RKO (cell line): Measurements from ENCODE around the gene PRRC1.
"Not testable (repeated sequence)": the region's sequence is repeated elsewhere in the genome, so short reads cannot be mapped to it uniquely, and the experiment has no call there.

ENCODE experiments used
- DNase-seq: peaks from one replicate; pipeline ENCODE4 v3.0.0-alpha.2; 2016; ENCODE audit warnings: low spot score

Gene PRRC1

DNA sequence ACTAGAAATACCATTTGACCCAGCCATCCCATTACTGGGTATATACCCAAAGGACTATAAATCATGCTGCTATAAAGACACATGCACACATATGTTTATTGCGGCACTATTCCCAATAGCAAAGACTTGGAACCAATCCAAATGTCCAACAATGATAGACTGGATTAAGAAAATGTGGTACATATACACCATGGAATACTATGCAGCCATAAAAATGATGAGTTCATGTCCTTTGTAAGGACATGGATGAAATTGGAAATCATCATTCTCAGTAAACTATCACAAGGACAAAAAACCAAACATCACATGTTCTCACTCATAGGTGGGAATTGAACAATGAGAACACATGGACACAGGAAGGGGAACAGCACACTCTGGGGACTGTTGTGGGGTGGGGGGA, 27.8 kb downstream of the PRRC1 start:
- DNase-seq: not testable (repeated sequence)

DNA sequence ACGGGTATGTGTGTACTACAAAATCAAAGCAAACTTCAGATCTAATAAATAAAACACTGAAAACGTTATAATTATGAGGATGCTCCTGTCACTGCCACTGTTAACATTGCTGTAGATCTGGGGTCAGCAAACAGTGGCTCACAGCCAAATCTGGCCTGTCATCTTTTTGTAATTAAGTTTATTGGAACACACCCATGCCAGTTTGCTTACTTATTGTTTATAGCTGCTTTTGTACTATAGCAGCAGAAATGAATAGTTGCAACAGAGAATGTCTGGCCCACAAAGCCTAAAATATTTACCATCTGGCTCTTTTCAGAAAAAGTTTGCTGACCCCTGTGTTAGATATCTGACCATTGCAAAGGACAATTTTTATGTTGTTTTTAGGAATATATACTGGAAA, 32.1 kb downstream of the PRRC1 start:
- no peak for DNase-seq

DNA sequence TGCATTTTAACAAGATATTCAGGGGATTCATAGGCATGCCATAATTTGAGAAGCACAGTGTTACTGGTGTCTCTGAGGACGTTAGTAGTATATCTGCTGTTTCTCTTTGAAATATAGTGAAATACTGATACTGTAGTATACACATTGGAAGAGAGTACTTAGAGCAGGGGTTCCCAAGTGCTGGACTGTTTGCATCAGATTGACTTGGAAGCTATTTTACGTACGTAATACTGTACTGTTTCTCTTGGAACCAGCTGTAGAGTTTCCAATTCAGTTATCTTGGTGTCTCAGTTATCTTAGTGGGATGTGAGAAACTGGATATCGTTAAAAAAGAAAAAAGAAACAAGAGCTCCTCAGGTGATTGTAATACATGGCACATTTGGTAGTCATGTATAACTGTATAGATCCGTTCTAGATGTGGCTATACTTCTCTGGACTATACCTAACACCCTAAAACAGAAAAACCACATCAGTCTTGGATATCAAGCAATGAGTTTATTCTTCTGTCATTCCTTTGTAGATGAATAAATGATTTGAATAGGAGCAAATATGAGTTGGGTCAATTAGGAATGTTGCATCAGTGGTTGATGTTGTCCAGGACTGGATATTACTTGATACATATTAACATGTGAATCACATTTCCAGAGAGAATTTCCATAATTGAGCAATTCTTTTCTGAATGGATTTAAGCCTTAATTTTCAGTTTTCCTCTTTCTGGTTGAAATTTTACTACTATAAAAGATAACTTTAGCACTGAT, 33.4 kb downstream of the PRRC1 start:
- DNase-seq: no peak

DNA sequence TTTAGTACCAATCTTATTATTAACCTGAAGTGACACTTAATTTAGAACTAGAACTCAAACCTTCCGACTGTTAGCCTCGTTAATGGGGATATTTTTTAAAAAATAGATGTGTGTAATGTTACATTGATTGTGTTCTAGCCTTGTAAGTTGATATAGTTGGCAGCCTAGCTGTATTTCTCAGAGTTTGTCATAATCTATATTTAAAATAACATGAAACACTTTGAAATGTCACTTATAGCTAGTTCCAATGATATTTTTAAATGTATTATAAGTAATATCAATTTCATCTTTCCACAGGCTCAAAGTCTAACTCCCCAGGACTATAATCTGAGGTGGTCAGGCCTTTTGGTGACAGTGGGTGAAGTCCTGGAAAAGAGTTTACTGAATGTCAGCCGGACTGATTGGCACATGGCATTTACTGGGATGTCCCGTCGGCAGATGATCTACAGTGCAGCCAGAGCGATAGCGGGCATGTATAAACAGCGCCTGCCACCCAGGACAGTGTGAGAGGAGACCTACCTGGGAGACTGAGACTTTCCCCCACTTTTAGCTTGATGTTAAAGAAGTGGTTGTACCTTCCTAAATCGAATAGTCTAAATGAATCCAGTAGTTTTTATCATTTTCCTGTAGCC, 34.1 kb downstream of the PRRC1 start:
- DNase-seq: no peak

DNA sequence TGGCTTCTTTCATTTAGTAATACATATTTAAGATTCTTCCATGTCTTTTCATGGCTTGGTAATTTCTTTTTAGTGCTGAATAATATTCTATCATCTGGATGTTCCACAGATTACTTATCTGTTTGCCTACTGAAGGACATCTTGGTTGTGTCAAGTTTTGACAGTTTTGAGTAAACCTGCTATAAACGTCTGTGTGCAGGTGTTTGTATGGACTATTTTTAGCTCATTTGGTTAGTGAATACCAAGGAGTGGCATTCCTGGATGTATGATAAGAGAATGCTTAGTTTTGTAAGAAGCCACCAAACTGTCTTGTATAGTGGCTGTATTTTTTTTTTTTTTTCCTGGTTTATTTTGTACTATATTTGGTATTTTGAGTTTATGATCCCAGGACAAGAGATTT, 38.4 kb downstream of the PRRC1 start:
- no peak for DNase-seq

DNA sequence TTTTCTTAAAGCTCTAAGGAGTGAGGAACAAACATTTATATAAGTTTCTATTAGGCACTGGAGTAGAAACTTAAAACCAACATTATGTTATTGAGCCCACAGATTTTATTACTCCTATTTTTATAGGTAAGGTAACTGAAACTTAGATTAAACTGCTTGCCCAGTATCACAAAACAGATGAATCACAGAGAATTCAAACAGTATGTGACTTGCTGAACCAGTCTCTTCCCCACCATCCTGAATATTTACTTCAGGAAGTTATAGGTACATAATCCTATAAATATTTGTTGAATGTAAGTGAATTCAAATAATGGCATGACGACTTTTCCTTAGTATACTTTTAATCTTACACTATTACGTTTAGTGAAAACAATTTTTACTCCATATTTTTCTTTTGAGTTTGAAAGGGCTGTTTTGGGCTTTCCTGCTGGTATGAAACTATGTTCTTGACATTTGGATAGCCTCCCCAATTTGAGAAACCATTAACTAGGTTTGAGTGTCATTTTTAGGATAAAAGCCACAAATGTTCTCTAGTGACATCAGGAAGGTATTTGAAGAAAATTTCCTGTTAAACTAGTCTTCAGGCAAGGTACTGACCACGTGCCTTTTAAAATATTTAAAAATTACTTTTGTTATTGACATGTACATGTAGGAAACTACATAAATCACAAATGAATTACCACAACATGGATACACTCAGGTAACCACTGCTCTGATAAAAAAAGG, 39.3 kb downstream of the PRRC1 start:
- no peak for DNase-seq

DNA sequence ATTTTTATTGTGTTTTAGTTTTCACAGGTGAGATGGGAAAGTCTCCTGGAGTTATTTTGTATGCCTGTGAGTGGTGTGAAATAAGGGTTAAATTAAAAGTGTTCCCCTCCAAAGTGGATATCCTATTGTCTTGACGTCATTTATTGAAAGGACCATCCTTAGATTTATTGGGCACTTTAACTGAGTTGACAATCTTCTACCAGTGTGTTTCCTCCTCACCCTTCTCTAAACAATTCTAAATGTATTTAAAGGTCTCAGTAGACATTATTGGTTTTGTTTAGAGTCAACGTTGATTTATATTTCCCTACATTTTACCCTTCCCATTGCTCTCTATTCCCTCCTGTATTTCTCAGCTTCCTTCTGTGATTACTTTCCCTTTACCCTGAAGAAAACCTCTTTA, 40.8 kb downstream of the PRRC1 start:
- no peak for DNase-seq

DNA sequence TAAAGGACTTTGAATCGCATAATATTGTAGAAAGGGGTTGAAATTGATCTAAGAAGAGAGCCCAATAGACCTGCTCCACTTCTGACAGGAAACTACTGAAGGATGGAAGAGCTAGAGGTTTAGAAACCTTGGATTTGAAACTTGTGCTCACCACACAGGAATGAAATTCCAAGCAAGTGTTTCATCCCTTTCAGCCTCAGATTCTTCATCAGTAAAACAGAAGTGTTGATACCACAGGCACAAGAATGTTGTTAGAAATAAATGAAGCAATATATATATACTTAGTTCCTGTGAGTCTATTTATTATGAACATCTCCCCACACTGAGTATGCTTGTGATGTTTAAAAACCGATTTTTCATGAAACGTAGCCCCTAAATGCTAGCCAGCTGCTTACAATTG, 43.8 kb downstream of the PRRC1 start:
- peak; percentile 2 for DNase-seq

DNA sequence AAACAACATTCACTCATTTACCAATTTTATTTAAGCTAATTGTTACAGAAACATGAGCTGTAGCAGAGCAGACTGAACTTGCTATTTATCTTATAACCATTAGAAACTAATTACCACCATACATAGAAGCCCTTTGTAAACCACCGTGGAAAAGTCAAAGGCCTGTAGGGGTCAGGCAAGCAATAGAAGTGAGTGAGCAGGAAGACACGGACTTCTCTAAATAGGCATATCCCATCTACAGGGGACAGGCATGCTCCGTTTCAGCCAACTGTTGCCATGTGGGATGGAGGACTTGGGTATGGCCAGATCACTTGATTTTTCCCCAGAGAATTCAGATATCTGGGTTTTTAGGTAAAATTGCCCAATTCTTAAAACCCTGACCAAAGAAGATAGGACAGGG, 44.8 kb downstream of the PRRC1 start:
- peak; percentile 35 for DNase-seq

DNA sequence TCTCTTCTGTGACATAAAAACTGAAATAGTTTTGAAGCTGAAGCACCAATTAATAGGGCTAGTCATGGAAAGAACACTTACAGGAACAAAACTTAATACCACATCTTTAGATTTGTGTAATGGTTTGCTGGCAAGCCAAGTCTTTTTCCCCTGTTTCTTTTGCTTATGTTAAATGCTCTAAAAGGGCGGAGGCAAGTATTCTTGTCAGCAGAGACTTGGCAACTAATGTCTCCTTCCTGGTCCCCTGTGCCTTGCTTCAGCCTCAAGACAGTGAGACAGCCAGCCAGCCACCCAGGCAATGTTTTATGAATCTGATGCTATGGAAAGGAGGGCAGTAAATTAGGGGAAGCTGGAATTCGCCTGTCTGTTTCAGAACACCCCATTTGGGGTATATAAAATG, 45.7 kb downstream of the PRRC1 start:
- DNase-seq: no peak

DNA sequence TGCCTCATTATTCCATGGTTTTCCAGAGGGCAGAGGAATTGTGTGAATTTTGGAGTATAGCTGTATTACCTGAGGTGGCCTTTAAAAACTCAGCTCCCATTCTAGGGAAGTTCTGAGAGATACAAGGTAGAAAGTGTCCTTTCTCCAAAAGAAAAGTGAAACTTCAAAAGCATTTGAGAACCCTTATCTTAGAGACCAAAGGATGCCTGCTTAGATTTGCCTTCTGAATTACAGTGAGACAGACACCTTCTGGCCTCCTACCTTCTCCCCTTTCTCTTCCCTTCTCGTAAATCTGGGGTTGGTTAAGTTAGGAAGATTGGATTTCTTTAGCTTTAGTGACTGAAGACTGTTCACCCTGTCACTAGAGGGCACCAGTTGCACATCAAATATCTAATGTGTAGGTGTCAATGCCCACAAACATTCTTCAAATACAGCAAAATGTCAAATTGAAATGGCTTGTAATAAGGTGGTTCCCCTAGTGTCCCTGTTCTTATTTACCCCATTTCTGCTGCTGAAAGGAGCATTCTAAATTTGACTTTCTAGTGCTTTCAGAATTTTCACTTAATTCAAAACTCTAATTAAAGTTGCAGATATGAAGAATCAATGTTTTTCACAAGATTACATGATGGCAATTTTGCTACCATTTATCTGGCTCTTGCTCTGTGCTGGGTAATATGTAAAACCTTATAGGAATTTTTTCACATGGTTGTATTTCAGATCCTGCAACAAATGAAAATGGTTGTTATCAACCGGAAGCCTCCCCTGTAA, 46.7 kb downstream of the PRRC1 start:
- peak; percentile 78 for DNase-seq

DNA sequence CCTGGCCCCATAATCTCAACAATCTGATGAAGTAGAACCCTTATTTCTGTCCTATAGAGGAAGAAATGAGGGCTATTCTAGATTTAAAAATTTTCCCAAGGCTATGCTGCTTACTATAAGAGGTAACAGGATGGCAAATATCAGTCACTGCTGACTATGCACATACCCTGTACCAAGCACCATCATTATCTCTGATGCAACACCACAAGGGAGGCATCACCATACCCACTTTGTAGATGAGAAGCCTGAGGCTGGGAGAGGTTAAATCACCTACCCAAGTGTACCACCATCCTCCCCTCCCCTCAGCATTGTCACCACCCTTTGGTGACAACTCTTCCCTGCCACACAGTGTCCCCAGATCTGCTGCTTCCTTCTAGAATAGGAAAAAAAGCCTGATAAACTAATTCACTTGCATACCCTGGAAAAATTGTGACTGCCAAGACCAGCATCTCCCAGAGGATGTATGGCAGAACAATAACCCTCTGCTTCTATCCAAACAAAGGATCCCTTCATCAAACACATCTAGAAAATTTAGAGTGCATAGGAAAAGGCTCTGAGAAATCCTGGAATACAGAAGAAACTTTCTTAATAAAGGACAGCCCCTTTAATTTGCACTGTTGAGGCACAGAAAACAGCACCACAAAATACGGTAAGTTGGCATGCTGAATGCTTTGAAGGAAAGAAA, 48.3 kb downstream of the PRRC1 start:
- DNase-seq: no peak

DNA sequence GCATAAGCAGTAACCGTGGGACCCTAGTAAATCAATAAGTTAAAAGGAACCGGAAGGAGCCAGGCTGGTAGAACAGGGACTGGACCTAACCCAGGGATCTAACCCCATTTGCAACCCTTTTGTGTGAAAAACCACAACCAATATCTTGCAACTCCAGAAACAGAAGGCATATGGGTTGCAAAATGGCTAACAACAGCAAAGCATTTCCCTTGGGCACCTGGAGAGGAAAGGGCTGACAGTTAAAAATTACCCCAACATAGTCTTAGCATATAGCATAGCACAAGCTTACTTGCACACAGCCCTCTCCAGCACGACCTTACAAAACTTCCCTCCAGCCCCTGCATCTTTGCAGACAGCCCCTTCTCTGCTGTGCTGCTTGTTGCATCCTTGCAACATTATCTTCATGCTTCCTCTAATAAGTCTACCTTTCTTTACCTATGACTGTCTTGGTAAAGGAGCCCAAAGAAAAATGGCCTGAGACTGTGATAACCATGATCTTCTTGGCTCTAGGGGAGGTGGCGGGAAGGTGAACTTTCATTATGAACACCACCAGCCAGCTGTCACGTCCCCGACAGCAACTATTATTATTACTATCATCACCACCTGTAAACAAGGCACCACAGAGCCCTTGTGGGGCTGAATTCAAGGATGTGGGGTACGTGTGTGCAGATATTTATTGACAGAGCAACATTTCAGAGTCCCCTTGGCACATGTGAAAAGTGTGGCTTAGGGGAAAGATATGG, 49.8 kb downstream of the PRRC1 start:
- DNase-seq: no peak

DNA sequence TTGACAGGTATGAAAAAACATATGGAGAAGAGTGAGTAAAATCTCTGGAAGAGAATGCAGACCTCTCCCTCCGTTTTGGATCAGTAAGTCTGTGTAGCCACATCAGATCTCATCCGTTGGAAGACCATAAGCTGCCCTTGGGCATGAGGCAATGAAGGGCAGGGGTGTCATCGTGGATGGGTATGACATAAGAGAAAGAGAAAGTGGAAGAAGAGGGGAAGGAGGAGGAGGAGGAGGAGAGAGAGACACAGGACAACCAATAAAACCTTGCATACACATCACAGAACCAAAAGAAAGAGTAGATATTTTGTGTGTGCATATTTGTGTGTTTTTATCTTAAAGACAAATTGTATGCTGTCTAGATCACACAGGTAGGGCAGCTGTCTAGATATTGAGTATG, 50.7 kb downstream of the PRRC1 start:
- DNase-seq: no peak

DNA sequence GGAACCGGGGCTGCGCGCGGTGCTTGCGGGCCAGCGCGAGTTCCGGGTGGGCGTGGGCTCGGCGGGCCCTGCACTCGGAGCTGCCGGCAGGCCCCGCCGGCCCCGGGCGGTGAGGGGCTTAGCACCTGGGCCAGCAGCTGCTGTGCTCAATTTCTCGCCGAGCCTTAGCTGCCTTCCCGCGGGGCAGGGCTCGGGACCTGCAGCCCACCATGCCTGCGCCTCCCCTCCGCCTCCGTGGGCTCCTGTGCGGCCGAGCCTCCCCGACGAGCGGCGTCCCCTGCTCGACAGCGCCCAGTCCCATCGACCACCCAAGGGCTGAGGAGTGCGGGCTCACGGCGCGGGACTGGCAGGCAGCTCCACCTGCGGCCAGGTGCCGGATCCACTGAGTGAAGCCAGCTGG, 52.0 kb downstream of the PRRC1 start:
- not testable (repeated sequence) for DNase-seq

DNA sequence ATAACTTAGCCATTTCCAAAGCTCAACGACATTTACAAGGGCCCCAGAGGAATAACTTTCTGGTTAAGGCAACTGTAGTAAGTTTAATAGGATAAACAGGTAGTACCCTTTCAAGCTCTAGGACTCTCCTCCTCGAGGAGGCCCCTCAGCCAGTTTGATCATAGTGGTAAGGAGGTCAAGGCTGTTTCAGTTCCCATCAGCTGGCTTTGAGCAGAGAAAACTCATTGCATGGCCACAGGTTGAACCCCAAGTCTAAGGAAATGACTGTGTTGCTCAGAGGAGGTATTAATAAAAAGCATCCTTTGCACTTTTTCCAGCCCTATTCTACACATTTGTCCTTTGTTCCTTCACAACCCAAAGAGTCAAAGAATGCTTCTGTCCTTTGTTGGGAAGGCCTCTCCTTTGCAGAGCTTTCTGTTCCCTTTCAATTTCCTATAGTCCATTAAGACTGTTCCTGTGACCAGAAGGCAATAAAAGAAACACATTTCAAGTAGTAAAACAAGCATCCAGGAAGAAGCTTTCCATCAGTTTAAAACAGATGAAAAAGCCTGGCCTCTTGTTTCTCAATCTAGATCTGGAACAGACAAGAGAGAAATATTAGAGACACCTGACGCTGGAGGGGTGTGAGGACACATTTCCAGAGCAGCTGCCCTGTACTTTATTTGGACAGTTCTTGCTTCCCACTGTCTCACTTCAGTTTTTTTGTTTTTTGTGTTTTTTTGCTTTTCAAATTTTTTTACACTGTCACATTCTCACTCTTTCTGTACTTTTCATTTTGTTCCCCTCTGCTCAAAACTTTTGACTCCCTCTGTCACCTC, 54.1 kb downstream of the PRRC1 start:
- DNase-seq: no peak

DNA sequence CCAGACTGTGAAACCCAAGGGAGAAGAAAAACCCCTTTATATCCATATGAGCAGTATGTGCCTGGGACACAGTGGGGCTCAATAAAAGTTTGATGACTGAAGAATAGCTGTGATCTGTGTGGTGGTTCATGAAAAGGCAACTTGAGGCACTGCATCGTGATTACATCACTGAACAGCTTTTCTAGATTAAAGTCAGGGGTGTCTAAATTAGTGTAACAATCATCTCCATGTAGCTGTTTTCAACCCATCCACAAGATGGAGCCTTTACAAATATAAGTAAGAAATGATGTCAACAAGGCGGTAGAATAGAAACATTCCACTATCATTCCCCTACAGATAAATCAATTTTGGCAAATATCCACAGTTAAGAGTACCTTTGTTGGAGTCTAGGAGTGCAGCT, 55.5 kb downstream of the PRRC1 start:
- peak; percentile 3 for DNase-seq

DNA sequence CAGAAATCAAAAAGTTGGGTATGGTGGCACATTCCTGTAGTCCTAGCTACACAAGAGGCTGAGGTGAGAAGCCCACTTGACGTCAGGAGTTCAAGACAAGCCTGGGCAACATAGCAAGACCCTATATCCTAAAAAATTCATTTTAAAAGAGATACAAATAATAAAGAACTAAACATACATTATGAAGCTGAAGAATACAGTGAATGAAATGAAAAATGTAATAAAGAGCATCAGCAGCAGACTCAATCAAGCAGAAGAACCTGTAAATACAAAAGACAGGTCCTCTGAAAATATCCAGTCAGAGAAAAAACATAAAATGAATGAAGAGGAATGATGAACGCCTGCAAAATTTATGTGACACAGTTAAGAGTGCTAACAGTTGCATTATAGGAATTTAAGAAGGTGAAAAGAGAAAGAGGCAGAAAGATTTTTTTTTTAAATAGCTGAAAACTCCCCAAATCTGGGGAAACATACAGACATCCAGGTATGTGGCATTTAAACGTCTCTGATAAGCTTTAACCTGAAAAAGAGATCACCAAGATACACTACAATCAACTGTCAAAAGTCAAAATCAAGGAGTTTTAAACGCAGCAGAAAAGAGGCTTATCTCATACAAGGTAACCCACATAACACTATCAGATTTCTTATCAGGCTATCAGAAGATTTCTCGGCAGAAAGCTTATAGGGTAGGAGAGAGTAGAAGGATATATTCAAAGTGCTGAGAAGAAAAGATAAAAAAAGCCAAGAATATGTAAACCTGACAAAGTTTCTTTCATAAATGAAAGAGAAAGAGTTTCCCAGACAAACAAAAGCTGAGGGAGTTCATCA, 57.6 kb downstream of the PRRC1 start:
- DNase-seq: no peak

DNA sequence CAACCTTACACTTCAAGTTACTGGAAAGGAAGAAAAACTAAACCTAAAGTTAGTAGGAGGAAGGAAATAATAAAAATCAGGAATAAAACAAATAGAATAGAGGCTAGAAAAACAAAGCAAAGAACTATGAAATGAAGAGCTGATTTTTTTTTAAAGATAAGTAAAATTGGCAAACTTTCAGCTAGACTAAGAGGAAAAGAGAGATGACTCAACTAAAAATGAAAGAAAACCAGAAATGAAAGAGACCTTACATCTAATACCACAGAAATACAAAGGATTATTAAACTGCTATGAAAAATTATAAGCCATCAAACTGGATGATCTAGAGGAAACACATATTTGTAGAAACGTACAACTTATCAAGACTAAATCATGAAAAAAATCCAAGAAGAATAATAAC, 60.0 kb downstream of the PRRC1 start:
- DNase-seq: no peak
